IPS DF 4.7 (cell line): ENCODE measurements around the gene FEZF1.

Experiments used
- DNase-seq: peaks from one replicate; pipeline ENCODE4 v3.0.0-alpha.2; 2013; ENCODE audit warnings: low spot score; ENCODE audit errors: extremely low read depth

FEZF1 gene

GRCh38 chr7:122304319-122304975 is at the start of gene FEZF1:
TSS of gene FEZF1 (minus strand) at chr7:122304750. CDS start at chr7:122304437, 313 bp downstream.
- DNase-seq: no peak

DNA sequence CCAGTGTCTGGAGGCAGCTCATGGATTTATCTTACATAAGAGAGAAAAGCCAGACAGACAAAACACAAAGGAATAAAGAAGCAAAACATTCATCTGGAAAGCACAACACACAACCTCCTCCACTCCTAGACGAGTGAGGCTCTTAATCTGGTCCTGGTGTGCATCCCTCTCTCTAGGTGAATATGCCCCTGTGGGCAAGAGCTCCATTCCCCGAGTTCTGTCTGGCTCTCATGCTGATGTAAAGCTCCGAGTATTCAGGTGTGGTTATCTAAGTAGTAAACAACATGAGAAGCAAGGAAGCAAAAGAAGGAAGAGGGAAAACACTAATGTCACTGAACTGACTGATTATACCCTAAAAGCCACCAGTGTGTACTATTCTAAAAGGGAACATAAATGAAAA is 47.9 kb upstream of the FEZF1 start:
- no peak for DNase-seq

DNA sequence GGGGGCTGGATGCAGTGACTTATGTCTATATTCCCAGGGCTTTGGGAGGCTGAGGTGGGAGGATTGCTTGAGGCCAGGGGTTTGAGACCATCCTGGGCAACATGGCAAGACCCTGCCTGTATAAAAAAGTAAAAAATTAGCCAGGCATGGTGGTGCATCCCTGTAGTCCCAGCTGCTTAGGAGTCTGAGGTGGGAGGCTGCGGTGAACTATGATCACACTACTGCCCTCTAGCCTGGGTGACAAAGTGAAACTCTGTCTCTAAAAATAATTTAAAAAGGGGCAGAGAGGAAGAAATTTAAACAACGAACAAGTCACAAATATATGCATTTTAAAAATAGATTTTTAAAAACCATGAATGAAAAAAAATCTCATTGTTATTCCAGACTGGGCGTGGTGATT is 46.2 kb upstream of the FEZF1 start:
- DNase-seq: no peak

DNA sequence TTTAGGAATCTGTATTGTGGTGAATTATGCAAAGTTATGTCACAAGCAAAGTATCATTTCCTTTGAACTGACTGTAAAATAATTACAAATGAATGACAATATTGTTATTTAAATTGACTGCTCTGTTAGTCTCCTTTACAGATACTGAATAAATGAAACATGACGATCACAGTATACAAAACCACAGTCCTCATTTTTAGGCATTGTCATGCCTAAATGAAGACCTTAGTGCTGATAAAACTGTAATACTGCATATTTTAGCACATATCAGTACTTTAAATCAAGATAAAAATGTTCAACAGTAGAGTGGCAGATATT is 39.7 kb upstream of the FEZF1 start:
- no peak for DNase-seq

DNA sequence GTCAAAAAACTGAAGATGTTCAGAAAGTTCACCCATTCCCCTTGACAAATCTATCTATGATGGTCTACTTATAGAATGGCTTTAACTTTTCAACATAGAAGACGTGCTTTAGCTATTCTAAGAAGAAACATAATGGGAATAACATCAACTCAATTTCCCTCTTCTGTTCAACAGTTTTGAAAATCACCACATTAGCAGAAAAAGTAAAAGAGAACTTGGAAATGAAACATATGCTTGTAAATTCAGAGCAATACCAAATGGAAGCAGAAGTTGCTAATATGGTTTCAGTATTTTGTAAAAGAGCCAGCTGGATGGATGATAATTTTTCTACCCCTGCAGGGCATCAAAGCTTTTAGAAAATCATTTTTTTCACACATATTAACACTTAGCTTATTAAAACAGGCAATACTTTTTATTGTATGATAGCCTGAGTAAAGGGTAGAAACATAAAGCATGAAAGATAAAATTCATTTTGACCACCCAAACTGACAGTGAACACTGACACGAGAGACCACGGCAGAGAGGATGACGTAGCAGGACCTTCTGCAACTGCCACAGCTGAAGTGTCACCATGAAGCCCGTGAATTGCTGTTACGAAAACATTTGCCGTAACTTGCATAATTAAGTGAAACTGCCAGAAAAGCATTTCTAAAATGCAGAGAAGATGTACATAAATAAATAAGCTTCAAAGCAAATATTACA is 39.2 kb upstream of the FEZF1 start:
- DNase-seq: no peak

DNA sequence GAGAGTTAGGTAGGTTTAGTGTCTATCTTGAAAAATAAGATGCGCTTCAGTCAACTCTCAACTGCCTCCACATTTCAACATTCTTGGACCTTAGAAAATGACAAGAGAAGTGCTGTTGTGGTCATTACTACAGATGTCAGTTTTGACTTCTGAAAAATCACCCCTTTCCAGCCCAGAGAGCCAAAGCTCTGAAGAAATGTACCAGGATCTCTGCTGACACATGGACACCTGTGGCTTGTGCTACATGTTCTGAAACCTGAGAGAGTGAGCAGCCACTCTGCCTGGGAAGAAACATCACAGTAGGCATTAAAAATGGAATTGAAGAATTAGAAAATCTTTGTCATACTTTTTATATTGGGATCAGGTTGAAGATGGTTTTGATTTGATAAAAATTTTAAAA is 35.9 kb upstream of the FEZF1 start:
- DNase-seq: no peak

GRCh38 chr7:122339145-122339904 is 34.8 kb upstream of the FEZF1 start:
- no peak for DNase-seq

DNA sequence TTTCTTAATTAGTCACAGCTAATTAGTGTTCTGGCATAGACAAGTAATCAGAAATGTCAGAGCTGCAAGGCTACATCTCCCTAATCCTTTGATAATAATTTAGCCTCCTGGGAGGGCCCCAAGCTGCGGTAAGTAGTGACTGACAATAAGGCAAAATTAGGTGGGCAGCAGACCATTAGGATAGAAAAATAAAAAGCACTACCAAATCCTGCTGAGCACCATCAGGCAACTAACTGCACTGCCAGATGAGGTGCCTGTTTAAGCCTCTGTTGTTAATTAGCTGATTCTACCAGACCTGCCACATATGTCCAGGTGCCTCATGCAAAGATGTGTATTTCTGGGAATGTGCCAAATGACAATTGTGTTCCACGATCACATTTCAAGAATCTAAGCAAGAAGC is 32.5 kb upstream of the FEZF1 start:
- no peak for DNase-seq

DNA sequence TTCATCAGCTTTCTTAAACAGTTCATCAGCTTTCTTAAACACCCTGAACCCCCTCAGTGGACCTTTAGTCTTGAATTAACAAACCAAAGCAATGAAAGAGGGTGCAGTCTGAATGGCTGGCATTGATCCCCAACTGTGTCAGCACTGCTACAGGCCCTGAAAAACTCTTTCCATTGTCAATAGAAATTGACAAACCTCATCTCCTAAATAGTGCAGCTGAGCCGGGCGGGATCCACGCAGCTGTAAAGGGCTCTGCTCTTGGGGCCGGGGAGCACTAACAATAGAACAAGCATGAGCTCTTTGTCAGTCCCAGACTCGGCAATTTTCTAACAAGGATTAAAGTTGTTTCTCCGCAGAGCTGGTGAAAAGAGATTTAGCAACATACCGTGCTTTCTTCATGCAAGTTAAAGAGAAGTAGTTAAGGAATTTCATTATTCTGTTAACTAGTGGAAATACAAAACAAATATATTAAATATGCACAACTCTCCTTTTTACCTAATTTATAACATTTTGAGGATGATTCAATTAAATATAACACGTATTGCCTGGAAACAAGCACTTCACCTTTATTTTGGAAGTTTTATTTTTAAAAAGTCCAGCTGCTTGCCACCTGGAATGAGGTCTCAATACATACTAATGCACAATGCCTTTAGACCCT is 24.7 kb upstream of the FEZF1 start:
- DNase-seq: no peak

GRCh38 chr7:122327969-122328368 is 23.4 kb upstream of the FEZF1 start:
- no peak for DNase-seq

GRCh38 chr7:122316467-122317388 is 12.2 kb upstream of the FEZF1 start:
- no peak for DNase-seq

- no peak for DNase-seq
These were observed 11.2 kb upstream of the FEZF1 start for GRCh38 chr7:122315507-122316466.

- no peak for DNase-seq
These were observed 9.7 kb upstream of the FEZF1 start for GRCh38 chr7:122314284-122314683.

GRCh38 chr7:122312789-122313188 is 8.2 kb upstream of the FEZF1 start:
- no peak for DNase-seq

- no peak for DNase-seq
These were observed 7.3 kb upstream of the FEZF1 start for GRCh38 chr7:122311734-122312450.

- no peak for DNase-seq
These were observed 6.6 kb upstream of the FEZF1 start for GRCh38 chr7:122311050-122311700.

DNA sequence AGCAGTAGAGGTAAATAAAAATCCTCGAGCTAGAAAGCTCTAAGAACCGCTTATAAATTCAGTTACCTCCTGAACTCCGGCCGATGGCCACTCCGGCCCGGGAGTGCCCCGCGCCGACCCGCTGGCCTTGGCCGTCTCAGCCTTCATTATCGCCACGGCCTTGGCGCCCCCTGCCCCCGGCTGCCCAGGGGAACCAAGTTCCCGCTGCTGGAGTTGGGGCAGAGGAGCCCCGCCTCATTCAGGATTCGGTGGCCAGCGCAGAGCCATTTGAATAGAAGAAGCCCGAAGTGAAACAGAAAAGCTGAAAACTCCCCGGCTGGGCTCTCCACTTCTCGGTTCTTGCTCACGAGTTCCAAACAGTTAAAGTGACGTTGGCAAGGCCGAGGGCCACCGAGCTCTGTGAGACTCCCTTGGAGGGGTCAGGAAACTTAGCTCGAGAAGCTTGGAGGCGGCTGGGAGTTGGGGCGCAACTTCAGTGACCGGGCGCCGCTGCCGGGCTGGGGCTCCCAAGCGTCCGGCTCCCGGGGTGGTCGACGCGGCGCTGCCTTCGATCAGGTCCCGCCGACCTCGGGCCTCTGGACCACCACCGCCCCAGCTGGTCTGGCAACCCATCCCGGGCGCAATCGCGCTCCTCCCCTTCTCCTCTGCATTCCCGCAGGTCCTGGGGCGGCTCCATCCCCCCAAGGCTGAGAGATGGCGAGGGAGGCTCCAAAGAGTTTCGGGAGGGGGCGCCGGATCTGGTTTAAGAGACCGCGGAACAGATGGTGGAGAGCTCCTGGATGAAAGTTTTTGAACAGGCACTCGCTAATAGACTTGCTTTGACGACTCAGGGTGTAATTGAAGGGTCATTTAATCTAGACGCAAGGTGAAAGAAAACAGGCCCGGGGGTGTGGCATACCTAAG is 5.8 kb upstream of the FEZF1 start:
- DNase-seq: no peak

DNA sequence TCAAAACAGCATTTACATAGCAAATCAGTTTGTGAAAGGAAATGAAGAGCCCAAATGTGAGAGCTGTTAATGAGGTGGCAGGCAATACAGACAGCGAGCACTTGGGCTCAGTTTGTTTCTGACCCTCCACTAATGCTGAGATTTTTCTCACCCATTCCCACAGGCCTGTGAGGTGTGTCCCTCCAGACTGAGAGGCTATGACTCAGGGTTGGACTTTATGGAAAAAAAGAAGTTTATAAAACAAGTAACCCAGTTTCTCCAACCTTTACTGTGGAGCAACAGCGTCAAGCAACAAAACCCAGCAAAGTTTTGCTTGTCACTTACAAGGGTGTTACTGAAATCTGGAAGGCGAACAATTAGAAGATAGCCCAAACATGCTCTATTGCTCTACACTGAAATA is 4.9 kb upstream of the FEZF1 start:
- no peak for DNase-seq
